ENCODE results near the gene COL25A1.

COL25A1 gene

DNA sequence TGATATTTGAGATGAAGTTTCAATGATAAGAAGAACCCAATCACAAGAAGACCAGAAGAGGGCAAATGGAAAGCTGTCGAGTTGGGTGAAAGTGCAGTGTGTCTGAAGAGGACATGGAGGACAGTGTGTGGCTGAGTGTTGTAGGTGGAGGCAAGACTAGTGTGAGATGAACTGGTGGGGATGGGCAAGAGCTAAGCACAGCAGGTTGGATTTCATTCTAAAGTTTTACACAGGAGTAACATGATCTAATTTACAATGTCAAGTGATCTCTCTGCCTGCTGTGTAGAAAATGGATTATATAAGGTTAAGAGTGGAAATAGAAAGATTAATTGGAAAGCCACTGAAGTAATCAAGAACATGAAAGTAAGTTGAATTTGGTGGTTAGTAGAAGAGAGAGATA is 331.0 kb downstream of the COL25A1 start:
- no peaks in the 10 kb centered on the region for H3K79me2 ChIP-seq
- TF ChIP-seq, protein P1, sequence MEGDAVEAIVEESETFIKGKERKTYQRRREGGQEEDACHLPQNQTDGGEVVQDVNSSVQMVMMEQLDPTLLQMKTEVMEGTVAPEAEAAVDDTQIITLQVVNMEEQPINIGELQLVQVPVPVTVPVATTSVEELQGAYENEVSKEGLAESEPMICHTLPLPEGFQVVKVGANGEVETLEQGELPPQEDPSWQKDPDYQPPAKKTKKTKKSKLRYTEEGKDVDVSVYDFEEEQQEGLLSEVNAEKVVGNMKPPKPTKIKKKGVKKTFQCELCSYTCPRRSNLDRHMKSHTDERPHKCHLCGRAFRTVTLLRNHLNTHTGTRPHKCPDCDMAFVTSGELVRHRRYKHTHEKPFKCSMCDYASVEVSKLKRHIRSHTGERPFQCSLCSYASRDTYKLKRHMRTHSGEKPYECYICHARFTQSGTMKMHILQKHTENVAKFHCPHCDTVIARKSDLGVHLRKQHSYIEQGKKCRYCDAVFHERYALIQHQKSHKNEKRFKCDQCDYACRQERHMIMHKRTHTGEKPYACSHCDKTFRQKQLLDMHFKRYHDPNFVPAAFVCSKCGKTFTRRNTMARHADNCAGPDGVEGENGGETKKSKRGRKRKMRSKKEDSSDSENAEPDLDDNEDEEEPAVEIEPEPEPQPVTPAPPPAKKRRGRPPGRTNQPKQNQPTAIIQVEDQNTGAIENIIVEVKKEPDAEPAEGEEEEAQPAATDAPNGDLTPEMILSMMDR (IDR thresholded peaks at IDR 0.05): no peak
- no peak overlapping the region for H3K4me2 ChIP-seq (ENCODE audit: low read length)
- H3K9ac ChIP-seq: no peak overlapping the region
- H3K27me3 ChIP-seq (ENCODE audit: control insufficient read depth, insufficient read depth, low read length): no peaks in the 10 kb centered on the region
- no peak overlapping the region for H2AFZ ChIP-seq
- no peak overlapping the region for H3K27ac ChIP-seq
- H3K36me3 ChIP-seq (ENCODE audit: control insufficient read depth, insufficient read depth, low read length): no peaks in the 10 kb centered on the region
- no peak overlapping the region for H3K4me3 ChIP-seq (ENCODE audit: low read depth, low read length)
- no peaks in the 10 kb centered on the region for H3K4me1 ChIP-seq
- H3K9me3 ChIP-seq (ENCODE audit: control insufficient read depth, low read length): no peaks in the 10 kb centered on the region

DNA sequence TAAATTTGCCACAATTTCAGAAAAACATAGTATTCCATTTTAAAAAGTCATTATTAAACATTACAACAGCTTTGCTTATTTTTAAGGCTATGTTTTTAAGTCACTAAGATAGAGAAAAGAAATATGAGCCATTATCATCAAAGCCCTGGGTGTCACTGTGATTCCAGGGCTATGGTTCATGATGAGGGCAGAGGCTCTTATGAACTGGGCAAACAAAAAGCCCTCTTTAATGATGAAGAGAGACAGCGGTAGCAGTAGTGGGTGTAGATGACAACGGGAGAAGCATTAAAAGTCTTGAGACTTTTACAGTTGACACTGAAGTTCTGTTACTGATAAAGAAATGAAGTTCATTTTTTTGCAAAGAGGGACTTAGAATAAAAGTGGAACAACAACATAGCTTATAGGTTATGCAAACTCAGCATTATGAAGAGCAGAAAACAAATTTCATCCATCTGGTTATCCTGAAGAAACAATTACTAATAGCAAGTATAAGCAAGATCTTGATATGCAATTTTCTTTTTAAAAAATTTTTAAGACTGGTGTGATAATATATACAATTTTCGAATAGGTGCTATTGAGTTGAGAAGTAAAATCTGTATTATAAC is 336.9 kb downstream of the COL25A1 start:
- Histone ChIP-seq H3K9ac (no peak overlapping the region), H3K4me1 (no peaks in the 10 kb centered on the region), H3K79me2 (no peaks in the 10 kb centered on the region), H2AFZ (no peak overlapping the region), H3K4me3 (ENCODE audit: low read depth, low read length) (no peak overlapping the region), H3K9me3 (ENCODE audit: control insufficient read depth, low read length) (no peaks in the 10 kb centered on the region), H3K36me3 (ENCODE audit: control insufficient read depth, insufficient read depth, low read length) (no peaks in the 10 kb centered on the region), H3K27ac (no peak overlapping the region), H3K27me3 (ENCODE audit: control insufficient read depth, insufficient read depth, low read length) (no peaks in the 10 kb centered on the region), H3K4me2 (ENCODE audit: low read length) (no peak overlapping the region)
- TF ChIP-seq, protein P1 (IDR thresholded peaks at IDR 0.05): no peak

GRCh38 chr4:108965016-108965415 is 337.4 kb downstream of the COL25A1 start:
- no peaks in the 10 kb centered on the region for H3K27me3 ChIP-seq (ENCODE audit: control insufficient read depth, insufficient read depth, low read length)

DNA sequence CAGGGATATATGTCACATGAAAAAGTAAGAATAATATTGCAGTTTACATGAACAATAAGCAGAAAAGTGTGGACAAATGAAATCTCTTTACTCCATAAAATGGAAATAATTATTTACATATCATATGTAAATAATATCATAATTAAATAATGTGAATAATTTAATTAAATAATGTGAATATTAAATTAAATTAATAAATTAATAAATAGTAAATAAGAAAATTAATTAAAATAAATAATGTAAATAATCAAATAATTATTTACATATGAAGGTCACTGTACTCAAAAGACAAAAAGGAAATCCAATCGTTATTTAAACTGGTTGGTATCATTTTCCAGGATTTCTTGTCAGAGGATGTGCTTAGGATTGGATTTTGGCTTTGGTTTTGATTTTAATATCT is 338.5 kb downstream of the COL25A1 start:
- Histone ChIP-seq H3K79me2 (no peaks in the 10 kb centered on the region), H3K4me2 (ENCODE audit: low read length) (no peak overlapping the region), H3K4me3 (ENCODE audit: low read depth, low read length) (no peak overlapping the region), H3K36me3 (ENCODE audit: control insufficient read depth, insufficient read depth, low read length) (no peaks in the 10 kb centered on the region), H3K4me1 (no peaks in the 10 kb centered on the region), H3K27me3 (ENCODE audit: control insufficient read depth, insufficient read depth, low read length) (no peaks in the 10 kb centered on the region), H3K9me3 (ENCODE audit: control insufficient read depth, low read length) (no peaks in the 10 kb centered on the region), H3K9ac (no peak overlapping the region), H2AFZ (no peak overlapping the region), H3K27ac (no peak overlapping the region)
- TF ChIP-seq, protein P1 (IDR thresholded peaks at IDR 0.05): no peak

More at GRCh38 chr4:108965016-108965415, 337.4 kb downstream of the COL25A1 start:
- no peaks in the 10 kb centered on the region for H3K36me3 ChIP-seq (ENCODE audit: control insufficient read depth, insufficient read depth, low read length)
- no peak overlapping the region for H2AFZ ChIP-seq
- no peak overlapping the region for H3K27ac ChIP-seq
- no peaks in the 10 kb centered on the region for H3K9me3 ChIP-seq (ENCODE audit: control insufficient read depth, low read length)
- no peak overlapping the region for H3K4me3 ChIP-seq (ENCODE audit: low read depth, low read length)
- H3K9ac ChIP-seq: no peak overlapping the region
- no peak overlapping the region for H3K4me2 ChIP-seq (ENCODE audit: low read length)
- H3K79me2 ChIP-seq: no peaks in the 10 kb centered on the region
- no peaks in the 10 kb centered on the region for H3K4me1 ChIP-seq
- TF ChIP-seq, protein P1 (IDR thresholded peaks at IDR 0.05): no peak

GRCh38 chr4:108959491-108959890 is 343.0 kb downstream of the COL25A1 start:
- no peak overlapping the region for H3K9ac ChIP-seq
- H3K4me3 ChIP-seq (ENCODE audit: low read depth, low read length): no peak overlapping the region
- TF ChIP-seq, protein P1 (IDR thresholded peaks at IDR 0.05): no peak
- H3K9me3 ChIP-seq (ENCODE audit: control insufficient read depth, low read length): no peaks in the 10 kb centered on the region
- H2AFZ ChIP-seq: no peak overlapping the region
- no peaks in the 10 kb centered on the region for H3K27me3 ChIP-seq (ENCODE audit: control insufficient read depth, insufficient read depth, low read length)
- no peaks in the 10 kb centered on the region for H3K36me3 ChIP-seq (ENCODE audit: control insufficient read depth, insufficient read depth, low read length)
- no peaks in the 10 kb centered on the region for H3K4me1 ChIP-seq
- H3K27ac ChIP-seq: no peak overlapping the region
- H3K4me2 ChIP-seq (ENCODE audit: low read length): no peak overlapping the region
- H3K79me2 ChIP-seq: no peaks in the 10 kb centered on the region

Measured in parathyroid adenoma (tissue), 2 donors.